Measurements from ENCODE around the gene DENR. TPM values are rescaled to one million over a fixed set of nuclear protein-coding genes. Genes with fewer than 3 reads are reported as not detected.
"Not testable (repeated sequence)": the region's sequence is repeated elsewhere in the genome, so short reads cannot be mapped to it uniquely, and the experiment has no call there.

Gene DENR
- total RNA-seq, 1 donor from 2014 or later = 37.1 TPM

DNA sequence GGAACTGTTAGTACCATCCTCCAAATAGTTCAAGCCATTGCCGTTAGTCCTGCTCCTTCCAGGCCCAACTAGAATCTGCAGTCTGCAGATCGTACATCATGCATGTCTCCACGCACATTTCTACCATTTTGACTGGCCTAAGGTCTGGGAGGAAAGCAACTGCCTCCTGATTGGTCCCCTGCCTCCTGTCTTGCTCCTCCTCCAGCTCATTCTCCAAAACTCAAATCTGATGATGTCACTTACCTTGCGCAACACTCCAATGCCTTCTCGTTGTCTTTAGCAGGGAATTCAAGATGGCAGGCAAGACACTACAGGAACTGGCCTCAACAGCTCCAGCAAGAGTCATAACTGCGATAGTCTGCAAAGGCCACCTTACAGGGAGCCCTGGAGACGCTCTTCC, 12.3 kb upstream of the DENR start:
- no peak for DNase-seq (ENCODE audit: low spot score)

DNA sequence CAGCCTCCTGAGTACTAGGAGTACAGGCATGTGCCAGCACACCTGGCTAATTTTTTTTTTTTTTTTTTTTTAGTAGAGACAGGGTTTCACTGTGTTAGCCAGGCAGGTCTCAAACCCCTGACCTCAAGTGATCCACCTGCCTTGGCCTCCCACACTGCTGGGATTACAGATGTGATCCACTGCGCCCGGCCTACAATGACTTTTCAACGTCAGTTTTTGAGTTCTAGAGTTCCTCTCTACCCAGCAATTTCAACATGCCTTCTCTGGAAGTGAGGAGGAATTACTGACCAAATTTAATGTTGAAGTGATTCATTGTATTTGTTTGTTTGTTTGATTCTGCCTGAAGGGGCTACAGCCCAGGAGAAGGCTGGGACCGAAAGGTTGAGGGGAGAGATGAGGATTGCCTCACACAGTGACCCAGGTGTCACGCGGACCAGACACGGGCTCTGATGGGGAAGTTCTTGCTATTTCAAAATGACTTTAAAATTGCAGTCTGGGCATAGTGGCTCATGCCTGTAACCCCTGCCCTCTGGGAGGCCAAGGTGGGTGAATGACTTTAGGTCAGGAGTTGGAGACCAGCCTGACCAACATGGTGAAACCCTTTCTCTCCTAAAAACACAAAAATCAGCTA, 8.6 kb upstream of the DENR start:
- no peak for DNase-seq (ENCODE audit: low spot score)

- no peak for DNase-seq (ENCODE audit: low spot score)
These were observed 5.1 kb upstream of the DENR start for GRCh38 chr12:122747224-122748135.

- DNase-seq (ENCODE audit: low spot score) = no peak
These were observed 2.9 kb upstream of the DENR start for GRCh38 chr12:122749569-122750332.

DNA sequence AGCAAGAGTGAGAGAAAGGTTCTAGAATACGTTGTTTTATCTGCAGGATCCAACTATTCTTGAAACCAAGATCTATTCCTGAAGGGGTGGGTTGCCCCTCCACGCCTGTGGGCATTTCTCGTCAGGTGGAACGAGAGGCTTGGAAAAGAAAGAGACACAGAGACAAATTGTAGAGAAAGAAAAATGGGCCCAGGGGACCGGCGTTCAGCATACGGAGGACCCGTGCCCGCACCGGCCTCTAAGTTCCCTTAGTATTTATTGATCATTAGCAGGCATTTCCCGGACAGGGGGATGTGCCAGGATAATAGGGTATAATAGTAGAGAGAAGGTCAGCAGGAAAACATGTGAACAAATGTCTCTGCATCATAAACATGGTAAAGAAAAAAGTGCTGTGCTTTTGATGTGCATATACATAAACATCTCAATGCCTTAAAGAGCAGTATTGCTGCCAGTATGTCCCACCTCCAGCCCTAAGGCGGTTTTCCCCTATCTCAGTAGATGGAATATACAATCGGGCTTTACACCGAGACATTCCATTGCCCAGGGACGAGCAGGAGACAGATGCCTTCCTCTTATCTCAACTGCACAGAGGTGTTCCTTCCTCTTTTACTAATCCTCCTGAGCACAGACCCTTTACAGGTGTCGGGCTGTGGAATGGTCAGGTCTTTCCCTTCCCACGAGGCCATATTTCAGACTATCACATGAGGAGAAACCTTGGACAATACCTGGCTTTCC, 1.7 kb upstream of the DENR start:
- DNase-seq (ENCODE audit: low spot score) = not testable (repeated sequence)

DNA sequence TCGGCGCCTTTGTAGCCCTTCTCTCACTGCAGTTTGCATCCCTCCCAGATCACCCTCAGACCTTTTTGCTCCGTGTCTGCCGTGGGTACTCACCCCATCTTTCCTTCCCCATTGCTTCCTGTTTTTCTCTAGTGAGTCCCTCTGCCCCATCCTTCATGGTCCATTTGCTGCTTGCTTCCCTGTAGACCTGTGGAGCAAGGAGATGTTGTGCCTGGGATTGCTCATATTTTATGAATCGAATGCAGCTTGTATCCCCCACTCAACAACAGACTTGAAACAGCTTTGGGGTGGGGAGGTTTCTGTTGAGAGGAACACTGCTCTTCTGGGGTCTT, 661 bp downstream of the DENR start:
- no peak for DNase-seq (ENCODE audit: low spot score)

DNA sequence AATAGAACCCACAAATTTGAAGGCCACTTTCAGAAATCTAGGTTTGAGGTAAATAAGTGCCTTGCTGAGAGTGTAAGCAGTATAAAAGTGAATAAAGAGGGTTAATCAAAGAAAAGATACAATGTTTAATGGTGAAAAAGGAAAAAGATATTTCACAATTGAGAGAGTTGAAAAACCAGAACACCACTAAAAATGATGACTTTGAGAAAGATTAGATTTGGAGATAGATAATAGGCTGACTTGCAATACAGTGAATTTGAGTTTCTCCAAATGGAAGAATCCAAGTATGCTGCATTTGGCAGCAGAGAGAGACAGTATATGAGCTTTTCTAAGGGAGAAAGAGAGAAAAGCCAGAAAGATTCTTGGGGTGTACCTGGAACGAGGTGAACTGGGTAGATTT, 2.2 kb downstream of the DENR start:
- DNase-seq (ENCODE audit: low spot score) = no peak

GRCh38 chr12:122757568-122757967, 4.9 kb downstream of the DENR start:
- no peak for DNase-seq (ENCODE audit: low spot score)

DNA sequence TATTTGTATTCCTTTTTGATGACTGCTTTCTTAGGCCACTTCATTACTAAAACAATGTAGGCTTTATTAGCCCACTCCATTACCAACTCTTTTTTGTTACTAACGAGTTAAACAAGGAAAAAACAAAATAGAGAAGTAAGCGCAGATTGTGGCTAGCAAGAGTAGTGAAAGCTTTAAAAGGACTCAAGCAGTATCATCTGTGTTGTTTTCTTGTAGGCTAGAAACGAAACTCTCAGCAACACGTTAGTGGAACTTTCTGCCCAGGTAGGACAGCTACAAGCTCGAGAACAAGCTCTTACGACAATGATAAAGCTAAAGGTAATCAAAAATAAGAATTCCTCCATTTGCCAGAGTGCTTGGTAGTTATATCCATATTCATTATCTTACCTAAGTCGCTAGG, 32.9 kb downstream of the DENR start:
- DNase-seq (ENCODE audit: low spot score) = no peak

DNA sequence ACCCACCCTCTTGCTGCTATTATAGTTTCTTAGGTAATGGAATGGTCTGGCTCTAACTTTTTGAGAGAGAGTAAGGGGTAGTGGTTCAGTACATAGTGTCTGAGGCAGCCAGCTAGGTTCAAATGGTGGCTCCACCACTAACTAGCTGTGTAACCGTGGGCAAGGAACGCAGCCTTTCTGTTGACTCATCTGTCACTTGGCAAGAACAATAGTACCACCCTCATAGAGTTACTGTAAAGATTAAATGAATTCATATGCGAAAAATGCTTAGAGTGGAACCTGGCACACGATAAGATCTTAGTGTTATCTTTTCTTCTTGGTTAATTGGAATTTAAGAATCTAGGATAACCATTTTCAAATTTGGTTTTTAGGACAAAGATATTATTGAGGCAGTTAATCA, 35.8 kb downstream of the DENR start:
- DNase-seq (ENCODE audit: low spot score) = no peak

GRCh38 chr12:122789637-122790036, 37.0 kb downstream of the DENR start:
- DNase-seq (ENCODE audit: low spot score) = no peak

- DNase-seq (ENCODE audit: low spot score) = no peak
These were observed 37.9 kb downstream of the DENR start for GRCh38 chr12:122790393-122791075.

DNA sequence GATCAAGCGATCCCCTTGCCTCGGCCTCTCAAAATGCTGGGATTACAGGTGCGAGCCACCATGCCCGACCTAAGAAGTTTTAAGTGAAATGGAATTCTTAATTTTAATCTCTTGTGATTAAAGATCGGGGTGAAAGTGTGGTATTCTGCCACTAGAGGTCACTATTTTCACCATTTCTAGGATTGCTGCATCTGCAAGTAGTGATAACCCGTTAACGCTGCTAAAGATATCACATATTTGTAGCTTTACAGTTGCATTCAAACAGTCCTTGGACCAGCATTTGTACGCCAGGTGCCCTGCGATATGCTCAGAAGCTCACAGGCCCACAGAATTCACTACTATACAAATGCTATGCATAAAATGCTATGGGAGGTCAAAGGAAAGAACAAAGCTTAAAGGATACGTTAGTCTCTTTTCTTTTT, 41.1 kb downstream of the DENR start:
- DNase-seq (ENCODE audit: low spot score) = peak; percentile 49

GRCh38 chr12:122795807-122796206, 43.2 kb downstream of the DENR start:
- DNase-seq (ENCODE audit: low spot score) = no peak

DNA sequence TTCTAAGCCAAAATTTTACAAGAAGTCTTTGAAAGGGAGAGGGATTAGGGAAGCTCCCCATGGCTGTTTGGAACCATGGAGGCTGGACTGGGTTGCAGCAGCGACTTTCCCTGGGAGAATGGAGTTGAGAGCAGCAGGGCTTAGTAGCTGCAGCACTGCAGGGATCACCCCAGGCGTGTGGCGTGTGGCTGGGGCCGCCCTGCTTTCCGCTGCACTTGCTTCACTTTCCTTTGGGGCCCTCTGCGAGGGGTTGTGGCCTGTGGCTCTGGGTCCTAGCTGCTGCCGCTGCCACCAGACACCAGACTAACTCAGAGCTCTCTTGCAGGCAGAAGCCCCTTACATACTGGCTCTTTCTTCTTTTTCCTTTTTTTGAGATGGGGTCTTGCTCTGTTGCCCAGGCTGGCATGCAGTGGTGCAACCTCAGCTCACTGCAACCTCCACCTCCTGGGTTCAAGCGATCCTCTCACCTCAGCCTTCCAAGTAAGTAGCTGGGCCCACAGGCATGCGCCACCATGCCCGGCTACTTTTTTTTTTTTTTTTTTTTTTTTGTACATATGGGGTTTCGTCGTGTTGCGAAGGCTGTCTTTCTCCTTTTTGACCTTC, 47.1 kb downstream of the DENR start:
- DNase-seq (ENCODE audit: low spot score) = no peak

- DNase-seq (ENCODE audit: low spot score) = no peak
These were observed 51.3 kb downstream of the DENR start for GRCh38 chr12:122803937-122804336.

DNA sequence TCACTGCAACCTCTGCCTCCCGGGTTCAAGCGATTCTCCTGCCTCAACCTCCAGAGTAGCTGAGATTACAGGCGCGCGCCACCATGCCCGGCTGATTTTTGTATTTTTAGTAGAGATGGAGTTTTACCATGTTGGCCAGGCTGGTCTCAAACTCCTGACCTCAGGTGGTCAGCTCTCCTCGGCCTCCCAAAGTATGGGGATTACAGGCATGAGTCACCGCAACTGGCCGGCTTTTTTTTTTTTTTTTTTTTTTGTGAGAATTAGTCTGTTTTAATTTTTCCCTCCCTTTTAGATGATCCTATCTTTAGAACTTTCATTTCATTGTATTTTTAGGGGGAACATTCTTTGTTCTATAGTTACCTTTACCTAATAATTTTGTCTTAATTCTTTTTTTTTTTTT, 52.3 kb downstream of the DENR start:
- DNase-seq (ENCODE audit: low spot score) = not testable (repeated sequence)

DNA sequence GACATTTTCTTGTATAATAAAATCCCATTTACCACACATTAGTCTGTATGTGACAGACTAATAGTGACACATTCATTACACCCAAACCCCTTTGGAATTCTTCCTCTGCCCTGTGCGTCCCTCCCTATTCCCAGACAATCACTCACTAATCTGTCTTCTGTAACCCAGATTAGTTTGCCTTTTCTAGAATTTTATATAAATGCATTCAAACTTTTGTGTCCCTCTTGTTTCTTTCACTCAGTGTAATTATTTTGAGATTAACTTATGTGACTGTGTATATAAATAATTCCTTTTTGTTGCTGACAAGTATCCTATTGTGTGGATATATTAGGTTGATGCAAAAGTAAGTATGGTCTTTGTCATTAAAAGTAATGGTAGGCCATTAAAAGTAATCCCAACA, 55.0 kb downstream of the DENR start:
- DNase-seq (ENCODE audit: low spot score) = no peak

DNA sequence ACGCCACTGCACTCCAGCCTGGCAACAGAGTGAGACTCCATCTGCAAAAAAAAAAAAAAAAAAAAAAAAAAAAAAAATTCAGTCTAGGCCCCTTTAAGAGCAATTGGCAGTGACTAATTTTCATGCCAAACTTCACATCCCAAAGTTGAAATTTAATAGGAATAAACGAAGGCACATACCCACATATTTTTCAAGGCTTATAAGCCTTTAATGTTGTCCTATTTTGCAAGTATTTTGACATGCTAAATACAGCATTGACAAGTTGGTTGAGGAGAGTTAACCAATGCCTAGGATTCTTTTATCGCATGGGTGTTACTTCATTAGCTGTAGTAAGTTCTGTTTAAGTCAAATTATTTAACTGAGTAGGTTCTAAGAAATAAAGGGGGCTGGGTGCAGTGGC, 59.2 kb downstream of the DENR start:
- no peak for DNase-seq (ENCODE audit: low spot score)

DNA sequence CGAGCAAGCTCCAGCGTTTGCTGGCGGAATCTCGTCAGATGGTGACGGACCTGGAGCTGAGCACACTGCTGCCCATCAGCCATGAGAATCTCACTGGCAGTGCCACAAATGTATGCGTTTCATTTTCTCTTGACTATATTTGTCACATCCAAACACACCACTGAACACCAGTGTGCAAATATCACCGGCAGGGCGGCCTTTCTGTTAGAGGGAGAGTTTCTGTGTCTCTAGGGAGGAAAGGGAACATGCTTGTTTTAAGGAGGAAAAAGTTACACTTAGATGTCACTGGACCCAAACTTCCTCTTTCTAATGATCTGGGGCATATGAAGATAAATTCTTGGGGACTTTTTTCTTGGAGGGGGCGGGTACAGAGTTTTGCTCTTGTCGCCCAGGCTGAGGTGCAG, 60.7 kb downstream of the DENR start:
- DNase-seq (ENCODE audit: low spot score) = no peak
